H1 (cell line): ENCODE data around the gene ANO2.

Experiments used
- CHD7 ChIP-seq: fragments of 300-600 bp; sonication (generic); IDR thresholded peaks from 2 replicates; pipeline ENCODE4 v1.7.1; 2012; ENCODE audit warnings: low read length, moderate library complexity, mild to moderate bottlenecking, inconsistent platforms; ENCODE audit not compliant: insufficient replicate concordance
- CTCF ChIP-seq, 3 experiments: IDR thresholded peaks; 1 replicate in 2 of 3; 2 replicates in 1 of 3; pipeline versions ENCODE4 v1.5.1 to v1.6.1; 2011; ENCODE audit warnings: low read length in 3 of 3, mild to moderate bottlenecking in 3 of 3, inconsistent platforms in 2 of 3, low read depth in 1 of 3, moderate library complexity in 1 of 3; ENCODE audit not compliant: insufficient read depth in 1 of 3; ENCODE audit errors: control extremely low read depth in 1 of 3
- EZH2 ChIP-seq: fragments of 200-600 bp; sonication (generic); IDR thresholded peaks from 2 replicates; pipeline ENCODE4 v1.7.1; 2012; ENCODE audit warnings: low read depth, mild to moderate bottlenecking, moderate library complexity, low read length, inconsistent platforms; ENCODE audit not compliant: severe bottlenecking

GRCh38 chr12:5525783-5526367 lies 419.2 kb downstream of the ANO2 start:
- TF ChIP-seq CTCF (IDR thresholded peaks at IDR 0.05; ENCODE audit: control extremely low read depth in 1 of 3, insufficient read depth in 1 of 3, low read depth in 1 of 3, low read length in 3 of 3) (no peak), EZH2 (no peak), CHD7 (no peak)
